Gastroesophageal sphincter (tissue), 4 donors: ENCODE data around the gene INSIG1. TPM values are rescaled to one million over a fixed set of nuclear protein-coding genes. Genes with fewer than 3 reads are reported as not detected.

Experiments
- ATAC-seq: fragments of 150-250 bp; one replicate; pipeline ENCODE4 v1.9.1; 2016; ENCODE audit warnings: mild to moderate bottlenecking, moderate library complexity
- H3K27ac ChIP-seq, 4 donors: fragments of 200-600 bp; sonication (generic) in 3 of 4; 1 replicate in 3 of 4; 2 replicates in 1 of 4; pipeline ENCODE4 v1.5.1; 2016 to 2019
- H3K27me3 ChIP-seq: fragments of 200-600 bp; sonication (generic); one replicate; pipeline ENCODE4 v1.5.1; 2019
- H3K36me3 ChIP-seq, 2 donors: fragments of 200-600 bp; sonication (generic); one replicate each; pipeline ENCODE4 v1.5.1; 2019; ENCODE audit warnings: control low read depth in 1 of 2
- H3K4me1 ChIP-seq, 3 donors: fragments of 200-600 bp; sonication (generic); 1 replicate in 2 of 3; 2 replicates in 1 of 3; pipeline ENCODE4 v1.5.1; 2016 to 2019; ENCODE audit warnings: control low read depth in 2 of 3
- H3K4me3 ChIP-seq, 2 donors: fragments of 200-600 bp; sonication (generic); one replicate each; pipeline ENCODE4 v1.5.1; 2019; ENCODE audit warnings: mild to moderate bottlenecking in 1 of 2, moderate library complexity in 1 of 2
- H3K9me3 ChIP-seq, 3 donors: fragments of 200-600 bp; sonication (generic); one replicate each; pipeline ENCODE4 v1.5.1; 2017 to 2019; ENCODE audit warnings: control low read depth in 2 of 3
- EP300 ChIP-seq: sonication (generic); formaldehyde crosslinking; IDR thresholded peaks from one replicate; pipeline ENCODE4 v1.6.1; 2017; ENCODE audit warnings: antibody characterized with exemption, mild to moderate bottlenecking
- POLR2A ChIP-seq, 2 donors: fragments of 450-650 bp; IDR thresholded peaks; one replicate each; pipeline ENCODE4 v1.6.1; 2017; ENCODE audit warnings: antibody characterized with exemption in 2 of 2, mild to moderate bottlenecking in 2 of 2, moderate library complexity in 1 of 2
- POLR2AphosphoS5 ChIP-seq: sonication (generic); formaldehyde crosslinking; IDR thresholded peaks from one replicate; pipeline ENCODE4 v1.6.1; 2017; ENCODE audit warnings: antibody characterized with exemption
- WGBS, 2 donors: methylation state at CpG; one replicate each; pipeline ENCODE4 v1.1.5; 2018; ENCODE audit warnings: low coverage in 1 of 2; 5-methylcytosine and 5-hydroxymethylcytosine counted together
- total RNA-seq, 4 donors: library from RNA; depleted of rRNA; stranded (reverse); fragments of >200 nt; gene quantifications; one replicate each; pipeline ENCODE4 v1.1.0, GENCODE V29; 2016
- TF ChIP-seq, protein P1 (sequence below), 4 experiments: fragments of 200-600 bp in 2 of 4; fragments of 450-650 bp in 2 of 4; sonication (generic) in 1 of 4; IDR thresholded peaks; one replicate each; pipeline ENCODE4 v1.5.1; 2017 to 2019; ENCODE audit warnings: antibody characterized with exemption in 4 of 4, mild to moderate bottlenecking in 2 of 4, moderate library complexity in 2 of 4

INSIG1 gene
- total RNA-seq, 4 donors from 2014 or later, result 18.8 to 52.1 (median 30.7) TPM

DNA sequence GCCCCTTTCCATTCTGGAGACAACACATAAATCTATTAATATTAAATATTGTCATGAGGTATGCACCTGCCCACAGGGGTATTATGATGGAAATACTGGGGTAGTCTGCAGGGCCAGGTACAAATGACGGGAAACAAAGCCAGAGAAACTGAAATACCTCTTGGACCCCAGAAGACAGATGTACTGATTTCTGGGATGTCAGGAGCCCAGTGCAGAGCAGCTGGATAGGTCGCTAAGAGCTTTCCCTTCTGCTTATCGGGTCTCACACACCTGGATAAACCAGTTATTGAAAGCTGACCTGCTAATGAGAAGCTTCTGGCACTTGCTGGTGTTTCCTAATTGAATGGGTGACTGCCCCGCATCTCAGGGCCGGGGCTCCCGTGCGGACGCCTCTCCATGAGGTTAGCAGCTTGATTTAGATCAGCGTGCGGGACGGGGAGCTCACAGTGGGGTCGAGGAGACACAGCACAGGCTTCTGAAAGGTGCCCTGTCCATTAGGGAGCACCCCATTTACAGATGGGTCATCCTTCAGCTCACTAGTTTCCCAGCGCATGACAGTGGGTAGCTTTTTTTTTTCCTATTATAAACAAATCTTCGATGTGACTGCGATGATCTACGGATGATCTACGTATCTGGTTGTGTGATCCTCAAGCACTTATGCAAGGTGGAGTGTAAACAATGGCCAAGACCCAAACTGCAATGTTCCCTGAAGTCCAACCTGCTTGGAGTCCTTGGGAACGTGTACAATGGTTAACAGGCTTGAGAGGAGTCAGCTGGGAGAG lies 1.5 kb upstream of the INSIG1 start:
- 52 to 84% methylated on average over 6 to 12 of the region's 18 CpGs for WGBS, 2 donors
- no peaks in the 10 kb centered on the region for H3K9me3 ChIP-seq
- TF ChIP-seq POLR2A (IDR thresholded peaks at IDR 0.05), result no peak
- no peak for TF ChIP-seq POLR2AphosphoS5
- TF ChIP-seq, protein P1, sequence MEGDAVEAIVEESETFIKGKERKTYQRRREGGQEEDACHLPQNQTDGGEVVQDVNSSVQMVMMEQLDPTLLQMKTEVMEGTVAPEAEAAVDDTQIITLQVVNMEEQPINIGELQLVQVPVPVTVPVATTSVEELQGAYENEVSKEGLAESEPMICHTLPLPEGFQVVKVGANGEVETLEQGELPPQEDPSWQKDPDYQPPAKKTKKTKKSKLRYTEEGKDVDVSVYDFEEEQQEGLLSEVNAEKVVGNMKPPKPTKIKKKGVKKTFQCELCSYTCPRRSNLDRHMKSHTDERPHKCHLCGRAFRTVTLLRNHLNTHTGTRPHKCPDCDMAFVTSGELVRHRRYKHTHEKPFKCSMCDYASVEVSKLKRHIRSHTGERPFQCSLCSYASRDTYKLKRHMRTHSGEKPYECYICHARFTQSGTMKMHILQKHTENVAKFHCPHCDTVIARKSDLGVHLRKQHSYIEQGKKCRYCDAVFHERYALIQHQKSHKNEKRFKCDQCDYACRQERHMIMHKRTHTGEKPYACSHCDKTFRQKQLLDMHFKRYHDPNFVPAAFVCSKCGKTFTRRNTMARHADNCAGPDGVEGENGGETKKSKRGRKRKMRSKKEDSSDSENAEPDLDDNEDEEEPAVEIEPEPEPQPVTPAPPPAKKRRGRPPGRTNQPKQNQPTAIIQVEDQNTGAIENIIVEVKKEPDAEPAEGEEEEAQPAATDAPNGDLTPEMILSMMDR (IDR thresholded peaks at IDR 0.05), result no peak
- TF ChIP-seq EP300, result no peak
- H3K27ac ChIP-seq, result peak overlapping the region in 3 of 4 donors; percentile 88 to 99 (median 95)
- H3K27me3 ChIP-seq, result no peaks in the 10 kb centered on the region
- ATAC-seq, result no peak
- peaks cover 0 to 4% of the 10 kb centered on the region in 2 donors for H3K36me3 ChIP-seq
- peaks cover 0 to 41% (median 9%) of the 10 kb centered on the region in 3 donors for H3K4me1 ChIP-seq
- peak overlapping the region in 1 of 2 donors; percentile 84 for H3K4me3 ChIP-seq

DNA sequence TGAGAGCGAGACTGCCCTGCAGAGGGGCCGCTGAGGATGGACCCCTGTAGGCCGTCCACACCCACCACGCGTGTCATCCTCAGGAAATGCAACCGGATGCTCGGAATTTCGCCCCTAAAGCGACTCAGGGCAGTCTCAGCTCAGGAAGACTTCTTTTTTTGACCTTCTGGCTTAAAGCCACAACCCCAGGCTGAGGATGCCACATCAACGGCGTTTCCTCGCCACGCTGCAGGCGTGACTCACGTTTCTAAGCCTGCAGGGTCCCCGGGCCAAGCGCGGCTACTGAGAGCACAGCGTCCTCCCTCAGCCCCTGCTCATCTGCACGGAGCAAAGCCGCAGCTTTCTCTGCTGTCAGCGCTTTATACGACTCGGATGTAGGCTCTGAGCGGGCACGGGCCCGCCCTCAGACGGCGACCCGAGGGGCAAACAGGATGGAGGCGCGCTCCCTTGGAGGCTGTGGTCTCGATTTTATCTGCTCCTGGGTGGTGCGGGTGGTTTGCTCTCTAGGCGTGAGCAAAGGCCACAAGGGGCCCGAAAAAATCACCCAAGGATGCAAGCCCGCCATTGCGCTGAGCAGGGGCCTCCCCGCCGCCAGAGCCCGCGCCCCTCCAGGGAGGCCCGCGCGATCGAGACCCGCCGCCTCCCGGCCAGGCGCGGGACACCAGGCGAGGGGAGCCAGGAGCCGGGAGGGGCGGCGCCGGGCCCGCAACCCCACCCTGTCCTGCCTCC lies 726 bp upstream of the INSIG1 start:
- no peaks in the 10 kb centered on the region for H3K27me3 ChIP-seq
- H3K4me3 ChIP-seq, result peak overlapping the region; percentile 47 to 84
- peak; percentile 76 for ATAC-seq
- H3K27ac ChIP-seq, result peak overlapping the region; percentile 63 to 99 (median 92)
- no CpG with 5 or more reads among the region's 57 CpGs for WGBS, 2 donors
- peaks cover 0 to 44% (median 9%) of the 10 kb centered on the region in 3 donors for H3K4me1 ChIP-seq
- no peaks in the 10 kb centered on the region for H3K9me3 ChIP-seq
- no peak for TF ChIP-seq EP300
- TF ChIP-seq, protein P1 (IDR thresholded peaks at IDR 0.05), result peak in 3 of 4 experiments; percentile 57 to 75 (median 57)
- peak; percentile 30 for TF ChIP-seq POLR2AphosphoS5
- TF ChIP-seq POLR2A (IDR thresholded peaks at IDR 0.05), result no peak
- H3K36me3 ChIP-seq, result peaks cover 0 to 4% of the 10 kb centered on the region in 2 donors

DNA sequence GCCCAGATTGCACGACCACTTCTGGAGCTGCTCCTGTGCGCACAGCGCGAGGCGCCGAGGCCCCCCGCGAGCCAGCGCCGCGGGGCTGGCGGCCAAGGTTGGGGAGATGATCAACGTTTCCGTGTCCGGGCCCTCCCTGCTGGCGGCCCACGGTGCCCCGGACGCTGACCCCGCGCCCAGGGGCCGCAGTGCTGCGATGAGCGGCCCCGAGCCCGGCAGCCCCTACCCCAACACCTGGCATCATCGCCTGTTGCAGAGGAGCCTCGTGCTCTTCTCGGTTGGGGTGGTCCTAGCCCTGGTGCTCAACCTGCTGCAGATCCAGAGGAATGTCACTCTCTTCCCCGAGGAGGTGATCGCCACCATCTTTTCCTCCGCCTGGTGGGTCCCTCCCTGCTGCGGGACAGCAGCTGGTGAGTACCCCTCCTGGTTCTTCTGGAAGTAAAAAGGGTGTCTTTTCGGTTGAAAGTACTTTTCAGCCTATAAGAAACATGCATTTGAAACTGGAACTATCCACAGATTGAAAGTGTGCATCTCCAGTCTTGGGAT lies 683 bp downstream of the INSIG1 start:
- Histone ChIP-seq H3K27me3 (no peaks in the 10 kb centered on the region), H3K4me1 (peaks cover 0 to 44% (median 9%) of the 10 kb centered on the region in 3 donors), H3K36me3 (peaks cover 0 to 18% of the 10 kb centered on the region in 2 donors), H3K27ac (peak overlapping the region; percentile 64 to 99 (median 92)), H3K4me3 (peak overlapping the region; percentile 67 to 84), H3K9me3 (no peaks in the 10 kb centered on the region)
- WGBS, 2 donors, result no CpG with 5 or more reads among the region's 34 CpGs
- ATAC-seq, result no peak
- TF ChIP-seq EP300, result no peak
- TF ChIP-seq, protein P1 (IDR thresholded peaks at IDR 0.05), result no peak
- no peak for TF ChIP-seq POLR2AphosphoS5
- no peak for TF ChIP-seq POLR2A (IDR thresholded peaks at IDR 0.05)

DNA sequence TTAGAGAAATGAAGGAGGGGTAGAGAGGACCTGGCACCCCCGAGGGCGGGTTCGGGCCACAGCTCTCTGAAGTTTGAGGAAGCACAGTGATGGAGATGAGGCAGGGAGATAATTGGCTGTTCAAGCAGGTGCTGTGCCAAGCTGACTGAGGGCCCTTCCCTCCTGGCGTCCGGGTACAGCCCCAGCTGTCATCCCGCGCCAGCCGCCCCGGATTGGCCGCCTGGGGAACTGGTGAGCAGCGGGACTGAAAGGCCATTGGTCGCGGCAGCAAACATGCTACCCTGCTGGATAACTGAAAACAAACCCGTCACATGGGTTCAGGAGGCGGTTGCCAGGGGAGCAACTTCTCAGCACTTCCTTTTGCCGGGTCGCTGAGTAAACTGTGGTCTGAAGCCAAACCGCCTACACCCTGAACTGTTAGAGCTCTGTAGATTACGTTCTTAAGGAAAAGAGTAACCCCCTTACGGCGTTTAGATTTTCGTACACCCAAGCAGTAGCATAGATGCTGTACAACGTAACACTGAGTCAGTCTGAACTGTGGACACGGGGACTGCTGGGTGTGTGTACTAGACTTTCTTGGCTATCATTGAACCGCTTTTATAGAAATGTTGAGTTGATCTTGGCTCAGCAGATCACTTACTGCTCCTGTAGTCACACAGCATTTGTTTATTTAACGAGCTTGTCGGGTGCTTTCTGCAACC lies 1.3 kb downstream of the INSIG1 start:
- Histone ChIP-seq H3K4me3 (peak overlapping the region; percentile 67 to 84), H3K27me3 (no peaks in the 10 kb centered on the region), H3K9me3 (no peaks in the 10 kb centered on the region), H3K27ac (peak overlapping the region; percentile 64 to 99 (median 92)), H3K4me1 (peaks cover 0 to 44% (median 9%) of the 10 kb centered on the region in 3 donors), H3K36me3 (peaks cover 0 to 24% of the 10 kb centered on the region in 2 donors)
- TF ChIP-seq POLR2A (IDR thresholded peaks at IDR 0.05) (peak in 1 of 2 donors; percentile 5), POLR2AphosphoS5 (peak; percentile 56), EP300 (no peak)
- TF ChIP-seq, protein P1 (IDR thresholded peaks at IDR 0.05), result peak in 2 of 4 experiments; percentile 9 to 28
- WGBS, 2 donors, result 1% methylated on average over 23 to 25 of the region's 27 CpGs
- peak; percentile 81 for ATAC-seq
